A549 (cell line): ENCODE measurements around the gene CACNB1.

Experiments used
- BHLHE40 ChIP-seq: IDR thresholded peaks from 2 replicates; pipeline ENCODE4 v1.6.1; 2012; ENCODE audit warnings: low read depth, low read length, inconsistent platforms
- CEBPB ChIP-seq, 2 experiments: fragments of >200 bp in 1 of 2; sonication (Bioruptor Twin) in 1 of 2; formaldehyde crosslinking in 1 of 2; IDR thresholded peaks; 2 replicates each; pipeline ENCODE4 v1.6.1; 2012 to 2016
- CHD4 ChIP-seq: fragments of 200-600 bp; sonication (generic); IDR thresholded peaks from 2 replicates; pipeline ENCODE4 v1.6.1; 2016; ENCODE audit warnings: antibody characterized with exemption, mild to moderate bottlenecking, borderline replicate concordance
- CTCF ChIP-seq: fragments of >200 bp; sonication (Bioruptor Twin); formaldehyde crosslinking; IDR thresholded peaks from 3 replicates; pipeline ENCODE4 v1.5.1; 2016
- E2F6 ChIP-seq: IDR thresholded peaks from 2 replicates; pipeline ENCODE4 v1.6.1; 2012; ENCODE audit warnings: low read depth, borderline replicate concordance
- EP300 ChIP-seq, 2 experiments: fragments of >200 bp; sonication (Bioruptor Twin); formaldehyde crosslinking; IDR thresholded peaks; 2 replicates in 1 of 2; 3 replicates in 1 of 2; pipeline ENCODE4 v1.6.1; 2016 to 2017
- ESRRA ChIP-seq: fragments of 150-350 bp; IDR thresholded peaks from 2 replicates; pipeline ENCODE4 v1.6.1; 2014; ENCODE audit warnings: mild to moderate bottlenecking, low read length, borderline replicate concordance
- KDM5A ChIP-seq: fragments of 200-600 bp; sonication (generic); IDR thresholded peaks from 2 replicates; pipeline ENCODE4 v1.6.1; 2016; ENCODE audit warnings: antibody characterized with exemption, mild to moderate bottlenecking
- POLR2A ChIP-seq: IDR thresholded peaks from 2 replicates; pipeline ENCODE4 v1.6.1; 2012; ENCODE audit warnings: mild to moderate bottlenecking, low read length
- POLR2AphosphoS2 ChIP-seq: conservative IDR thresholded peaks from 2 replicates; pipeline ENCODE4 v1.6.1; 2012; ENCODE audit warnings: low read length, improper control_type of control experiment, inconsistent platforms
- RNF2 ChIP-seq: fragments of 200-600 bp; sonication (generic); IDR thresholded peaks from 2 replicates; pipeline ENCODE4 v1.6.1; 2016; ENCODE audit warnings: low read depth, mild to moderate bottlenecking, antibody characterized with exemption, moderate library complexity, borderline replicate concordance

GRCh38 chr17:39222151-39222550, 24.7 kb upstream of the CACNB1 start:
- TF ChIP-seq EP300 (IDR thresholded peaks at IDR 0.05) (no peak), CTCF (no peak), CHD4 (no peak), BHLHE40 (no peak), RNF2 (no peak), ESRRA (no peak), POLR2A (no peak), CEBPB (IDR thresholded peaks at IDR 0.05) (no peak), KDM5A (no peak), E2F6 (no peak), POLR2AphosphoS2 (no peak)
